SU-DHL-6 (cell line): ENCODE data around the gene DNAH7.

Source experiments
- H2AFZ ChIP-seq: fragments of 200-600 bp; sonication (generic); 2 replicates; pipeline ENCODE4 v1.6.1; 2014; ENCODE audit warnings: low read depth, mild to moderate bottlenecking, moderate library complexity, mixed read lengths, antibody characterized with exemption, low read length; ENCODE audit not compliant: severe bottlenecking
- H3F3A ChIP-seq: fragments of 200-600 bp; shearing (Covaris generic); 2 replicates; pipeline ENCODE4 v1.6.0; 2016; ENCODE audit warnings: antibody characterized with exemption, mild to moderate bottlenecking; ENCODE audit not compliant: insufficient read depth
- H3K27ac ChIP-seq: fragments of 200-600 bp; sonication (generic); 2 replicates; pipeline ENCODE4 v1.5.1; 2016; ENCODE audit warnings: low read depth, mild to moderate bottlenecking, low read length, moderate library complexity, mixed read lengths
- H3K27me3 ChIP-seq: fragments of 200-600 bp; sonication (generic), shearing (Covaris generic); 2 replicates; pipeline ENCODE4 v1.6.0; 2014; ENCODE audit warnings: mild to moderate bottlenecking, low read length
- H3K36me3 ChIP-seq: fragments of 200-600 bp; sonication (generic); 2 replicates; pipeline ENCODE4 v1.6.1; 2014; ENCODE audit warnings: mild to moderate bottlenecking, low read length, mixed read lengths
- H3K4me2 ChIP-seq: fragments of 300-600, 200-600 bp; shearing (Covaris generic), sonication (generic); 2 replicates; pipeline ENCODE4 v1.6.0; 2014; ENCODE audit warnings: low read length, low read depth, mild to moderate bottlenecking; ENCODE audit not compliant: poor library complexity, severe bottlenecking
- H3K4me3 ChIP-seq: fragments of 200-600 bp; sonication (generic); 2 replicates; pipeline ENCODE4 v1.5.1; 2014; ENCODE audit warnings: antibody characterized with exemption, low read length, mild to moderate bottlenecking, mixed read lengths; ENCODE audit not compliant: insufficient read depth, poor library complexity, severe bottlenecking
- H3K79me2 ChIP-seq: fragments of 200-600 bp; sonication (generic); 2 replicates; pipeline ENCODE4 v1.6.1; 2014; ENCODE audit warnings: mild to moderate bottlenecking, low read length, moderate library complexity; ENCODE audit not compliant: insufficient read depth
- H3K9ac ChIP-seq: fragments of 200-600 bp; sonication (generic); 2 replicates; pipeline ENCODE4 v1.7.0; 2014; ENCODE audit warnings: mild to moderate bottlenecking, low read length
- H3K9me2 ChIP-seq: fragments of 200-600 bp; sonication (generic); replicated peaks from 2 replicates; pipeline ENCODE4 v1.6.1; 2014; ENCODE audit warnings: low read length; ENCODE audit not compliant: insufficient read depth
- H3K9me3 ChIP-seq: fragments of 200-600 bp; sonication (generic); 2 replicates; pipeline ENCODE4 v1.6.1; 2014; ENCODE audit warnings: low read length, mixed read lengths; ENCODE audit not compliant: insufficient read depth
- H4K20me1 ChIP-seq: fragments of 200-600 bp; sonication (generic); 2 replicates; pipeline ENCODE4 v1.6.1; 2014; ENCODE audit warnings: low read depth, mild to moderate bottlenecking, antibody characterized with exemption, low read length, moderate library complexity, mixed read lengths
- CTCF ChIP-seq: fragments of 200-600 bp; sonication (generic); IDR thresholded peaks from one replicate; pipeline ENCODE4 v1.5.1; 2017; ENCODE audit warnings: antibody characterized with exemption, mild to moderate bottlenecking, low read length, moderate library complexity; ENCODE audit not compliant: insufficient read depth, poor library complexity, severe bottlenecking
- EZH2phosphoT487 ChIP-seq: fragments of 200-600 bp; sonication (generic), shearing (Covaris generic); conservative IDR thresholded peaks from 2 replicates; pipeline ENCODE4 v1.6.1; 2018; ENCODE audit warnings: mild to moderate bottlenecking, antibody characterized with exemption, low read length, moderate library complexity, mixed read lengths

The DNAH7 gene

GRCh38 chr2:195709901-195710806 lies 358.5 kb downstream of the DNAH7 start:
- no peak overlapping the region for H3K4me3 ChIP-seq
- no peaks in the 10 kb centered on the region for H3K9me2 ChIP-seq
- TF ChIP-seq CTCF (no peak), EZH2phosphoT487 (no peak)
- no peaks in the 10 kb centered on the region for H3K36me3 ChIP-seq
- no peak overlapping the region for H3K27ac ChIP-seq
- no peak overlapping the region for H3K9ac ChIP-seq
- no peak overlapping the region for H3K4me2 ChIP-seq
- no peaks in the 10 kb centered on the region for H3K27me3 ChIP-seq
- H3K9me3 ChIP-seq, result no peaks in the 10 kb centered on the region
- no peaks in the 10 kb centered on the region for H3F3A ChIP-seq
- no peaks in the 10 kb centered on the region for H3K79me2 ChIP-seq
- no peaks in the 10 kb centered on the region for H4K20me1 ChIP-seq
- no peak overlapping the region for H2AFZ ChIP-seq

GRCh38 chr2:195706161-195706900 lies 362.3 kb downstream of the DNAH7 start:
- H3K9me3 ChIP-seq, result no peaks in the 10 kb centered on the region
- no peak overlapping the region for H3K27ac ChIP-seq
- H4K20me1 ChIP-seq, result no peaks in the 10 kb centered on the region
- no peak overlapping the region for H2AFZ ChIP-seq
- H3F3A ChIP-seq, result no peaks in the 10 kb centered on the region
- H3K36me3 ChIP-seq, result no peaks in the 10 kb centered on the region
- no peaks in the 10 kb centered on the region for H3K27me3 ChIP-seq
- H3K4me2 ChIP-seq, result no peak overlapping the region
- H3K4me3 ChIP-seq, result no peak overlapping the region
- H3K79me2 ChIP-seq, result no peaks in the 10 kb centered on the region
- H3K9ac ChIP-seq, result no peak overlapping the region
- no peaks in the 10 kb centered on the region for H3K9me2 ChIP-seq
- no peak for TF ChIP-seq CTCF
- no peak for TF ChIP-seq EZH2phosphoT487

GRCh38 chr2:195700480-195700879 lies 368.2 kb downstream of the DNAH7 start:
- H3K4me3 ChIP-seq, result no peak overlapping the region
- H3K36me3 ChIP-seq, result no peaks in the 10 kb centered on the region
- no peak overlapping the region for H3K4me2 ChIP-seq
- H3K9ac ChIP-seq, result no peak overlapping the region
- H2AFZ ChIP-seq, result no peak overlapping the region
- no peaks in the 10 kb centered on the region for H3K27me3 ChIP-seq
- H3F3A ChIP-seq, result no peaks in the 10 kb centered on the region
- H4K20me1 ChIP-seq, result no peaks in the 10 kb centered on the region
- no peaks in the 10 kb centered on the region for H3K9me2 ChIP-seq
- no peaks in the 10 kb centered on the region for H3K79me2 ChIP-seq
- no peaks in the 10 kb centered on the region for H3K9me3 ChIP-seq
- H3K27ac ChIP-seq, result no peak overlapping the region
- TF ChIP-seq CTCF (no peak), EZH2phosphoT487 (no peak)
